Endometrial microvascular endothelial cells (primary cell): Measurements from ENCODE around the gene SLC28A1. TPM values are rescaled to one million over a fixed set of nuclear protein-coding genes. Genes with fewer than 3 reads are reported as not detected.
"Not testable (repeated sequence)": the region's sequence is repeated elsewhere in the genome, so short reads cannot be mapped to it uniquely, and the experiment has no call there.

Source experiments
- in situ Hi-C: cut with HindIII; loops from 2 replicates; pipeline ENCODE4 v1.10.0; 2017; ENCODE audit warnings: low sequenced_read_pairs, low pct_unique_long_range_greater_than_20kb; ENCODE audit errors: inconsistent ontology term
- total RNA-seq: library from RNA; depleted of rRNA; stranded (reverse); fragments of >200 nt; gene quantifications from one replicate; pipeline ENCODE4 v1.2.3, GENCODE V29; 2015; ENCODE audit errors: inconsistent ontology term

SLC28A1 gene
- total RNA-seq, 1 donor from 2014 or later: not detected

DNA sequence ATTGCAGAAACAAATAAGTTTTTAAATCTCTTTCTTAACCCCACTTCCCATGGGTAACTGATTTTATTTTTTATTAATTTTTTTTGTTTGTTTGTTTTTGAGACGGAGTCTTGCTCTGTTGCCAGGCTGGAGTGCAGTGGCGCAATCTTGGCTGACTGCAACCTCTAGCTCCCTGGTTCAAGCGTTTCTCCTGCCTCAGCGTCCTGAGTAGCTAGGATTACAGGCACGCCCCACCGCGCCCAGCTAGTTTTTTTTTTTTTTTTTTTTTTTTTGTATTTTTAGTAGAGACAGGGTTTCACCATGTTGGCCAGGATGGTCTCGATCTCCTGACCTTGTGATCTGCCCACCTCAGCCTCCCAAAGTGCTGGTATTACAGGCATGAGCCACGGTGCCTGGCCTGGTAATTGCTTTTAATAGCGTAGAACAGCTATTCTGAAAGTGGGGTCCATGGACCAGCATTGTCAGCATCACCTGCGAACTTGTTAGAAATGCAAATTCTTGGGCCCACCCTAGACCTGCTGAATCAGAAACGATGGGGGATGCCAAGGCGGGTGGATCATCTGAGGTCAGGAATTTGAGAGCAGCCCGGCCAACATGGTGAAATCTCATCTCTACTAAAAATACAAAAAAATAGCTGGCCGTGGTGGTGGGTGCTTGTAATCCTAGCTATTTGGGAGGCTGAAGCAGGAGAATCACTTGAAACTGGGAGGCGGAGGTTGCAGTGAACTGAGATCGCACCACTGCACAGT is 40.5 kb downstream of the SLC28A1 start:
- in situ Hi-C loops: not testable (repeated sequence)

DNA sequence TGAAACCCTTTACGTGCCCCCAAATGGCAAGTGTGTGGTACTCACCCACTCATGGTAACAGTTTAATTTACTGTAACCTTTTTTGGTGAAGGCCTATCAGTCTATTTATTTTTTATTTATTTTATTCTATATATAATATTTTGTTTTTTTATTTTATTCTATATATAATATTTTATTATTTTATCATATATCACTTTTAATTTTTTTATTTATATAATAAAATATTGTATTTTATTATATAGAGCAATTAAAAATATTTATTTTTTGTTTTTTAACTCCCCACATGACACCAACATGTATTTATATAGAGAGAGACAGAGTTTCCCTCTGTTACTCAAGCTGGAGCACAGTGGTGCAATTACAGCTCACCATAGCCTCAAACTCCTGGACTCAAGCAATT is 41.4 kb downstream of the SLC28A1 start:
- in situ Hi-C loops: no loop called here

DNA sequence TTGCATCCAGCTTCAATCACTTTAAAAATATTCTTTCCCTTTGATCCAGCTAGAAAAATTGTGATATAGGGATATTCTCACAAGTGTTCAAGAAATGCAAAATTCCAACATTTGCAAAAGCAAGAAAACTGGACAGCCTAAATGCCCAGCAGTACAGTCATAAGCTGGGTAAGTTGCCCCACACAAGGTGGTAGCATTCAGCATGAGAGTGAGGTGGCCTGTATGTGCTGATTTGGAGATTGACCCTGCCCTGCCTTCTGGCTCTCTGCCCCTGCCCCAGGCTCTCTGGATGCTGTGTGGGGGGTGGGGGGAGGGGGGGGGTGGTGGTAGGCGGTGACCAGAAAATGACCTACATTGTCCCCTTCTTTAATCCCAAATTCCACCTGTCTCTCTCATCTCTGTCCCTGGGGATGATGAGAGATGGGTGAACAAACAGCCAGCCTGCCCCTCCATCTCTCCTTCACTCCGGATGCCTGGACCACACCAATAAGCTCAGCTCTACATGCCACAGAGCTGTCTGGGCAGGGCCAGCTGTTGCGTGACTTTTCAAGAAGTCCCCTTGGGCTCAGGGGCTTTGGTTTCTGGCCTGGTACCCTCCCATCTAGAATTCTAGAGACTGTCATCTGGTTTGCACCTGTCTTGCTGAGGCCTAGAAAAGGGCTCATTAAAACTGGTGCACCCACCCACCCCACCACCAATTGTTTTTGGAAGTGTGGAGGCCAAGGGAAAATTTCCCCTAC is 42.2 kb downstream of the SLC28A1 start:
- in situ Hi-C loops: no loop called here

DNA sequence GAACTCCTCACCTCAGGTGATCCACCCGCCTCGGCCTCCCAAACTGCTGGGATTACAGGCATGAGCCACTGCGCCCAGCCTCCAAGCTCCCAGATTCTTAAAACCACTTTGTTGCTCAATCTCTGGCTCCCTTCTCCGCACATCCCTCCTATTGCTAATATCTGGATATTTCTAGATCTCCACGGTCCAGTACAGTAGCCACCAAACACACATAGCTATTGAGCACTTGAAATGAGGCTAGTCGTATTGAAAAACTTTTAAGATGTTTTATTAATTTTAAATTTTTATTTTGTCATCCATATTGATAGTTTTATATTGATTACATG is 44.3 kb downstream of the SLC28A1 start:
- in situ Hi-C loops: no loop called here

- in situ Hi-C loops: no loop called here
These were observed 45.5 kb downstream of the SLC28A1 start for GRCh38 chr15:84929795-84930603.

DNA sequence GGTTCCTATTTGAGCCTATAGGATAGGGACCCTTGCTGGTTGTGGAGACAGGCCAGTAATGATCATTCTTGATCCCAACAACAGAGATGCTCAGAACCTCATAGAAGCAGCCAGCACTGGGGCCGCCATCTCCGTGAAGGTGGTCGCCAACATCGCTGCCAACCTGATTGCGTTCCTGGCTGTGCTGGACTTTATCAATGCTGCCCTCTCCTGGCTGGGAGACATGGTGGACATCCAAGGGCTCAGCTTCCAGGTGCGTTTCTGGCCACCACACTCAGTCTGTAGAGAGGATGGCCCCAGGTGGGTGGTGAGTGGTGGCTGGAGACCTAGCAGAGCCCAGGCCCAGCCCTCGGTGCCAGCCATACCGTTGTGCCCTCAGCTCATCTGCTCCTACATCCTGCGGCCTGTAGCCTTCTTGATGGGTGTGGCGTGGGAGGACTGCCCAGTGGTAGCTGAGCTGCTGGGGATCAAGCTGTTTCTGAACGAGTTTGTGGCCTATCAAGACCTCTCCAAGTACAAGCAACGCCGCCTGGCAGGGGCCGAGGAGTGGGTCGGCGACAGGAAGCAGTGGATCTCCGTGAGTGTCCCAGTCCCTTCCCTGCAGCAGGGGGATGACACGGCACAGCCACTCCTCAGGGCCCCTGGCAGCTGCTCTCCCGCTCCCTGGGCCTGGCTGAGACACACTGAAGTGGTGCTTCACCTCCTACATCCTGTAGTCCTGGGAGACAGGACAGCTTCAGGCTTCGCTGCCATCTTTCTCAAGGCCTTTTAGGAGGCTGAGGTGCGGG is 50.7 kb downstream of the SLC28A1 start:
- in situ Hi-C loops: no loop called here

DNA sequence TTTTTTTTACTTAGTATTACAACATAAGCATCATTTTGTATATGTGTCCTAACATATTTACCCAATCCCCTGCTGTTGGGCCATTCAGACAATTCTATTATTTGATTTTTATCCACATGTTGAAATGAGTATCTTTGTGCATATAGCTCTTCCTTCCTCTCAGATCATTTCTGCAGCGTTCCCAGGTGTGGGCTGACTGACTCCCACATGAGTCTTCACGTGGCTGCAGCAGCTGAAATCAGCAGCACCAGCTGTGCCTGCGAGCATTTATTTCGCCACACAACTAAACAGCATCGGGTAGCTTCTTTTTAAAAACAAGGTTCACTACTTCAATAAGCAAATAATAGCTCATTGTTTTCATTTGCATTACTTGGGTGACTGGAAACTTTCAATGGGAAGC is 52.7 kb downstream of the SLC28A1 start:
- in situ Hi-C loops: no loop called here

GRCh38 chr15:84938726-84939125 is 54.3 kb downstream of the SLC28A1 start:
- in situ Hi-C loops: no loop called here

- in situ Hi-C loops: no loop called here
These were observed 55.9 kb downstream of the SLC28A1 start for GRCh38 chr15:84940399-84940798.

GRCh38 chr15:84942456-84942855 is 58.0 kb downstream of the SLC28A1 start:
- in situ Hi-C loops: no loop called here

- in situ Hi-C loops: no loop called here
These were observed 59.8 kb downstream of the SLC28A1 start for GRCh38 chr15:84944311-84944710.

DNA sequence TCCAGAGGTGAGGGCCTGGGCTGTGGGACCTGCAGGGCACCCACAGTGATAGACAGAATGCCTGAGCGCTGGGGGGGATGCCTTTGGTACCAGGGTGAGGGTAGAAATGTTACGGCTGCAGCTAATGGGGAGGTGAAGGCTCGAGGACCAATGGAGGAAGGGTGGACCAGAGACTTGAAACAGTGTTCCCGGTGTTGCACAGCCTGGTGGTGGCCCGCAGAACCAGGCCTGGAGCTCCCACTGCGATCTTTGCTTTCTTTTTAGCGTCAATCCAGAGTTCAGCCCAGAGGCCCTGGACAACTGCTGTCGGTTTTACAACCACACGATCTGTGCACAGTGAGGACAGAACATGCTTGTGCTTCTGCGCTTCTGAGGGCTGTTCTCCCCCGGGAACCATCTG is 60.4 kb downstream of the SLC28A1 start:
- in situ Hi-C loops: no loop called here

- in situ Hi-C loops: no loop called here
These were observed 62.5 kb downstream of the SLC28A1 start for GRCh38 chr15:84946772-84947489.

GRCh38 chr15:84947947-84948830 is 63.7 kb downstream of the SLC28A1 start:
- in situ Hi-C loops: no loop called here

DNA sequence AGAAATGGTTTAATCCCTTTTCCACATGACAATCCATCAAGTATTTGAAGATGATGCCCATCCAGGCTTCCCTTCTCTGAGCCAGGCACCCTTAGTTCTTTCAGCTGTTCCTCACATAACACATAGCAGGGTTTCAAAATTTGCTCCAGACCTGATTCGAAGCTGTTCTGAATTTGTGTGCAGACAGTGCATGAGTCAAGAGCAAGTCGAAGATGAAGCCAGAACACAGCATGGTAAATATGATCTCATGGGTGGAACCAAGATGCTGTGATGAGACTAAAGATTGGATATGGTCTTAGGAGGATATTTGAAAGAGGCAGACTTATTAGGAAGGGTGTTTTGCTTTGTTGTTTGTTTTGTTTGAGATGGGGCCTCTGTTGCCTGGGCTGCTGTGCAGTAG is 64.6 kb downstream of the SLC28A1 start:
- in situ Hi-C loops: no loop called here

GRCh38 chr15:84949845-84950569 is 65.5 kb downstream of the SLC28A1 start:
- in situ Hi-C loops: no loop called here

- in situ Hi-C loops: no loop called here
These were observed 66.2 kb downstream of the SLC28A1 start for GRCh38 chr15:84950570-84951111.
